Ovary (tissue), 3 donors: Measurements from ENCODE around the gene ANKRD52.

Source experiments
- CTCF ChIP-seq, 3 donors: fragments of 450-650 bp in 2 of 3; fragments of 200-600 bp in 1 of 3; IDR thresholded peaks; one replicate each; pipeline versions ENCODE4 v1.5.1 to v1.8.0; 2016 to 2022; ENCODE audit warnings: antibody characterized with exemption in 3 of 3, mild to moderate bottlenecking in 1 of 3
- EP300 ChIP-seq: sonication (generic); formaldehyde crosslinking; IDR thresholded peaks from one replicate; pipeline ENCODE4 v1.6.1; 2017; ENCODE audit warnings: antibody characterized with exemption
- POLR2A ChIP-seq: fragments of 450-650 bp; IDR thresholded peaks from one replicate; pipeline ENCODE4 v1.6.1; 2017; ENCODE audit warnings: antibody characterized with exemption, mild to moderate bottlenecking, moderate library complexity
- donor health status: DM: no; HTN: no; CAD: no.

GRCh38 chr12:56236091-56236490 is 22.1 kb downstream of the ANKRD52 start:
- TF ChIP-seq CTCF (IDR thresholded peaks at IDR 0.05), result no peak
- no peak for TF ChIP-seq POLR2A
- no peak for TF ChIP-seq EP300
